ENCODE results near the gene GYS1. TPM values are rescaled to one million over a fixed set of nuclear protein-coding genes. Genes with fewer than 3 reads are reported as not detected.

GYS1 gene
- total RNA-seq, 2 experiments from 2014 or later = 55.1 to 56.3 TPM

DNA sequence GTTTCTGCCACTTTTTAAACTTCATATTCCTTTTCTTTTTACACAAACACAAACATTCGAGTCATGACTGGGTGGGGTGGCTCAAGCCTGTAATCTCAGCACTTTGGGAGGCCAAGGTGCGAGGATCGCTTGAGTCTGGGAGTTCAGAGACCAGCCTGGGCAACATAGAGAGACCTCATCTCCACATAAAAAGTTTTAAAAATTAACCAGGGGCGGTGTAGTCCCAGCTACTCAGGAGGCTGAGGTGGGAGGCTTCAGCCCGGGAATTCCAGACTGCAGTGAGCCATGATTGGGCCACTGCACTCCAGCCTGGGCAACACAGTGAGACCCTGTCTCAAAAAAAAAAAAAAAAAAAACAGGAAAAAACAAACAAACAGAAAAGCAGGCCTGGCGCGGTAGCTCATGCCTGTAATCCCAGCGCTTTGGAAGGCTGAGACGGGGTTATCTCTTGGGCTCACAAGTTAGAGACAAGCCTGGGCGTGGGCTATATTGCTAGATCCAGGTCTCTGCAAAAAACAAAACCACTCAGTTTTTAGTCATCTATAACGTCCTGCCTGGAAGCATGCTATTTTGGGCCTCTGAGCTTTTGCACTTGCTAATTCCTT lies 39.0 kb downstream of the GYS1 start:
- Mint-ChIP-seq H3K4me1 (peaks cover 39% of the 10 kb centered on the region), H3K36me3 (ENCODE audit: low read depth) (peaks cover 34% of the 10 kb centered on the region), H3K9me3 (no peaks in the 10 kb centered on the region), H3K27me3 (no peaks in the 10 kb centered on the region), H3K4me3 (peak overlapping the region; percentile 78), H3K27ac (peak overlapping the region; percentile 84)
- POLR2A ChIA-PET = interaction anchor here (0.6 to 5.3 kb wide), 10 partner anchors 8 to 158 kb away, joined by 3 to 38 read pairs (median 6); partner anchors contain the start of genes DHDH, FTL, GYS1 and NUCB1
- CTCF ChIA-PET = interaction anchor here (0.6 to 4.1 kb wide), 7 partner anchors 10 to 159 kb away, joined by 3 to 30 read pairs (median 5); partner anchors contain the start of genes GYS1 and RUVBL2
- no peak for DNase-seq

GRCh38 chr19:48953141-48953540 lies 40.0 kb downstream of the GYS1 start:
- Mint-ChIP-seq H3K4me1 (peaks cover 32% of the 10 kb centered on the region), H3K27ac (no peak overlapping the region), H3K9me3 (peaks cover 3% of the 10 kb centered on the region), H3K27me3 (no peaks in the 10 kb centered on the region), H3K4me3 (no peak overlapping the region), H3K36me3 (ENCODE audit: low read depth) (peaks cover 26% of the 10 kb centered on the region)
- DNase-seq = no peak
- POLR2A ChIA-PET = interaction anchor here (0.7 to 5.3 kb wide), 6 partner anchors 9 to 81 kb away, joined by 3 to 38 read pairs (median 11); partner anchors contain the start of genes DHDH, FTL, GYS1 and PPP1R15A
- CTCF ChIA-PET = interaction anchor here (0.6 to 4.1 kb wide), 7 partner anchors 13 to 526 kb away, joined by 3 to 30 read pairs (median 5); partner anchors contain the start of genes GYS1 and RUVBL2

DNA sequence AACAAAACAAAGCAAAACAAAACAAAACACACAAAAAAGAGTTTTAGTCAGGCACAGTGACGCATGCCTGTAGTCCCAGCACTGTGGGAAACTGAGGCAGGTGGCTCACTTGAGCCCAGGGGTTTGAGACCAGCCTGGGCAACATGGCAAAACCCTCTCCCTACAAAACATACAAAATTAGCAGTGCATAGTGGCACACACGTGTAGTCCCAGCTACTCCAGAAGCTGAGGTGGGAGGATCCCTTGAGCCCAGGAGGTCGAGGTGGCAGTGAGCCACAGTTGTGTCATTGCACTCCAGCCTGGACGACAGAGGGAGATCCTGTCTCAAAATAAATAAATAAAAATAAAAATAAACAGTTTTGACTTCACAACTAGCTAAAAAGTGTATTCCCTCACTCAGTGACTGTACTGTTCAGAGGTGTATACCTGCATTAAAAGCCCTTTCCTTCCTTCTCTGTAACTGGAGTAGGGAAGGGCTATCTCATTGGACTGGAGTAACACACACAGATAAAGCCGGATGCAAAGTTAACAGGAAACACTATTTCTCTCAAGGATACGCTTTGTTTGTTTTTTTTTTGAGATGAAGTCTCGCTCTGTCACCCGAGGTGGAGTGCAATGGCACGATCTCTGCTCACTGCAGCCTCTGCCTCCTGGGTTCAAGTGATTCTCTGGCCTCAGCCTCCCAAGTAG lies 42.1 kb downstream of the GYS1 start:
- CTCF ChIA-PET = interaction anchor here (0.6 to 4.1 kb wide), 4 partner anchors 15 to 156 kb away, joined by 3 to 30 read pairs (median 6); partner anchors contain the start of genes GYS1 and RUVBL2

GRCh38 chr19:48950159-48950558 lies 43.0 kb downstream of the GYS1 start:
- no peaks in the 10 kb centered on the region for H3K27me3 Mint-ChIP-seq
- ChIA-PET POLR2A (interaction anchor here (1.1 kb wide), 1 partner anchor 68 kb away, joined by 3 read pairs; no protein-coding TSS in a partner anchor), CTCF (interaction anchor here (0.6 kb wide), 1 partner anchor 14 kb away, joined by 4 read pairs; no protein-coding TSS in a partner anchor)
- DNase-seq = no peak
- no peak overlapping the region for H3K27ac Mint-ChIP-seq
- peaks cover 3% of the 10 kb centered on the region for H3K36me3 Mint-ChIP-seq (ENCODE audit: low read depth)
- H3K4me1 Mint-ChIP-seq = peaks cover 8% of the 10 kb centered on the region
- H3K9me3 Mint-ChIP-seq = peaks cover 9% of the 10 kb centered on the region
- no peak overlapping the region for H3K4me3 Mint-ChIP-seq

More for the DNA sequence above, 42.1 kb downstream of the GYS1 start:
- Mint-ChIP-seq H3K27me3 (no peaks in the 10 kb centered on the region), H3K4me1 (peaks cover 16% of the 10 kb centered on the region), H3K36me3 (ENCODE audit: low read depth) (peaks cover 11% of the 10 kb centered on the region), H3K9me3 (peaks cover 9% of the 10 kb centered on the region), H3K27ac (no peak overlapping the region), H3K4me3 (no peak overlapping the region)
- POLR2A ChIA-PET = interaction anchor here (0.8 to 5.3 kb wide), 5 partner anchors 11 to 79 kb away, joined by 3 to 38 read pairs (median 4); partner anchors contain the start of genes DHDH, FTL and PPP1R15A
- DNase-seq = no peak

GRCh38 chr19:48947258-48947542 lies 45.9 kb downstream of the GYS1 start:
- CTCF ChIA-PET = no interaction called here

GRCh38 chr19:48946463-48947257 lies 46.4 kb downstream of the GYS1 start:
- POLR2A ChIA-PET = no interaction called here
- CTCF ChIA-PET = no interaction called here

More at GRCh38 chr19:48947258-48947542, 45.9 kb downstream of the GYS1 start:
- H3K9me3 Mint-ChIP-seq = peaks cover 9% of the 10 kb centered on the region
- H3K27me3 Mint-ChIP-seq = no peaks in the 10 kb centered on the region
- no peak for DNase-seq
- H3K36me3 Mint-ChIP-seq (ENCODE audit: low read depth) = peaks cover 3% of the 10 kb centered on the region
- POLR2A ChIA-PET = no interaction called here
- no peak overlapping the region for H3K4me3 Mint-ChIP-seq
- no peaks in the 10 kb centered on the region for H3K4me1 Mint-ChIP-seq
- H3K27ac Mint-ChIP-seq = no peak overlapping the region

DNA sequence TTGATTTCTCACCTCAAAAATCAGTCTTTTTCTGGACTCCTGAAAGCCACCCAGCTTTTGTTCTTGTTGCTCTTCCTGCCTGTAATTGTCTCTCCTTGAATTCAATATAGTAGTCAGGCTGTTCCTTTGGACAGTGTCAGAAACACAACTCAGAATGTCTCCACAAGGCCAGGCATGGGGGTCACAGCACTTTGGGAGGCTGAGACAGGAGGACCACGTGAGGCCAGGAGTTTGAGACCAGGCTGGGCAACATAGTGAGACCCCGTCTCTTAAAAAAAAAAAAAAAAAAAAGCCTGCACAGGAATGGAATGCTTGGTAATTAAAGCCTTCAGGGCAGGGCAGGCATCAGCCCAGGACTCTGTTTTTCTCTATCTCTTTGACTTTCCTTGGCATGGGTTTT lies 47.3 kb downstream of the GYS1 start:
- ChIA-PET POLR2A (no interaction called here), CTCF (no interaction called here)
- H3K27ac Mint-ChIP-seq = no peak overlapping the region
- DNase-seq = no peak
- peaks cover 8% of the 10 kb centered on the region for H3K36me3 Mint-ChIP-seq (ENCODE audit: low read depth)
- no peak overlapping the region for H3K4me3 Mint-ChIP-seq
- H3K27me3 Mint-ChIP-seq = no peaks in the 10 kb centered on the region
- no peaks in the 10 kb centered on the region for H3K4me1 Mint-ChIP-seq
- peaks cover 9% of the 10 kb centered on the region for H3K9me3 Mint-ChIP-seq

More at GRCh38 chr19:48946463-48947257, 46.4 kb downstream of the GYS1 start:
- no peak overlapping the region for H3K27ac Mint-ChIP-seq
- H3K27me3 Mint-ChIP-seq = no peaks in the 10 kb centered on the region
- no peaks in the 10 kb centered on the region for H3K4me1 Mint-ChIP-seq
- H3K36me3 Mint-ChIP-seq (ENCODE audit: low read depth) = peaks cover 3% of the 10 kb centered on the region
- no peak overlapping the region for H3K4me3 Mint-ChIP-seq
- peaks cover 9% of the 10 kb centered on the region for H3K9me3 Mint-ChIP-seq
- no peak for DNase-seq

GRCh38 chr19:48945415-48945814 lies 47.7 kb downstream of the GYS1 start:
- H3K36me3 Mint-ChIP-seq (ENCODE audit: low read depth) = peaks cover 8% of the 10 kb centered on the region
- ChIA-PET POLR2A (no interaction called here), CTCF (no interaction called here)
- no peaks in the 10 kb centered on the region for H3K27me3 Mint-ChIP-seq
- no peak overlapping the region for H3K27ac Mint-ChIP-seq
- no peak for DNase-seq
- H3K9me3 Mint-ChIP-seq = peaks cover 11% of the 10 kb centered on the region
- H3K4me3 Mint-ChIP-seq = no peak overlapping the region
- no peaks in the 10 kb centered on the region for H3K4me1 Mint-ChIP-seq

DNA sequence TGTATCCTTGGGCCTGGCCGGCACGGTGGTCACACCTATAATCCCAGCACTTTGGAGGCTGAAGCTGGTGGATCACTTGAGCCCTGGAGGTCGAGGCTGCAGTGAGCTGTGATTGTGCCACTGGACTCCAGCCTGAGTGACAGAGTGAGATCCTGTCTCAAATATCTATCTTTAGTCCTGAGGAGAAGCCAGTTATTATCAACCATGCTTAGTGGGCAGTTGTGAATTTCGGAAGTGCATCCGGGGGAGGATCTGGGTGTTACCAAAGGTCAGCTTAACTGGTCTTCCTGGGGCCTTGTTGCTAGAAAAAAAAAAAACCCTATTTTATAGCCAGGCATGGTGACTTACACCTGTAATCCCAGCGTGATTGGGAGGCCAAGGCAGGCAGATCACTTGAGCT lies 50.0 kb downstream of the GYS1 start:
- H3K4me1 Mint-ChIP-seq = no peaks in the 10 kb centered on the region
- POLR2A ChIA-PET = interaction anchor here (0.7 kb wide), 1 partner anchor 69 kb away, joined by 4 read pairs; no protein-coding TSS in a partner anchor

GRCh38 chr19:48940902-48941301 lies 52.2 kb downstream of the GYS1 start:
- no peak for DNase-seq
- CTCF ChIA-PET = interaction anchor here (1.0 to 1.2 kb wide), 2 partner anchors 53 to 77 kb away, joined by 3 read pairs; partner anchors contain the start of gene RUVBL2
- no peak overlapping the region for H3K4me3 Mint-ChIP-seq
- no peak overlapping the region for H3K27ac Mint-ChIP-seq
- H3K36me3 Mint-ChIP-seq (ENCODE audit: low read depth) = peaks cover 8% of the 10 kb centered on the region
- POLR2A ChIA-PET = interaction anchor here (0.7 kb wide), 1 partner anchor 40 kb away, joined by 3 read pairs; no protein-coding TSS in a partner anchor
- peaks cover 2% of the 10 kb centered on the region for H3K9me3 Mint-ChIP-seq
- H3K4me1 Mint-ChIP-seq = peaks cover 2% of the 10 kb centered on the region
- no peaks in the 10 kb centered on the region for H3K27me3 Mint-ChIP-seq

More for the DNA sequence above, 50.0 kb downstream of the GYS1 start:
- H3K4me3 Mint-ChIP-seq = no peak overlapping the region
- H3K36me3 Mint-ChIP-seq (ENCODE audit: low read depth) = peaks cover 8% of the 10 kb centered on the region
- H3K9me3 Mint-ChIP-seq = peaks cover 8% of the 10 kb centered on the region
- DNase-seq = no peak
- CTCF ChIA-PET = interaction anchor here (1.4 to 1.5 kb wide), 2 partner anchors 11 to 256 kb away, joined by 5 to 6 read pairs; partner anchors contain the start of gene BAX
- H3K27me3 Mint-ChIP-seq = no peaks in the 10 kb centered on the region
- H3K27ac Mint-ChIP-seq = no peak overlapping the region

GRCh38 chr19:48938256-48938655 lies 54.9 kb downstream of the GYS1 start:
- no peak overlapping the region for H3K4me3 Mint-ChIP-seq
- H3K4me1 Mint-ChIP-seq = peaks cover 16% of the 10 kb centered on the region
- H3K27ac Mint-ChIP-seq = no peak overlapping the region
- H3K27me3 Mint-ChIP-seq = peaks cover 1% of the 10 kb centered on the region
- CTCF ChIA-PET = no interaction called here
- H3K9me3 Mint-ChIP-seq = peaks cover 2% of the 10 kb centered on the region
- peaks cover 8% of the 10 kb centered on the region for H3K36me3 Mint-ChIP-seq (ENCODE audit: low read depth)
- POLR2A ChIA-PET = no interaction called here
- DNase-seq = no peak

GRCh38 chr19:48935864-48936263 lies 57.2 kb downstream of the GYS1 start:
- H3K27ac Mint-ChIP-seq = no peak overlapping the region
- peaks cover 3% of the 10 kb centered on the region for H3K27me3 Mint-ChIP-seq
- H3K36me3 Mint-ChIP-seq (ENCODE audit: low read depth) = peaks cover 2% of the 10 kb centered on the region
- ChIA-PET CTCF (interaction anchor here (0.6 to 0.7 kb wide), 4 partner anchors 14 to 258 kb away, joined by 3 to 4 read pairs (median 3); no protein-coding TSS in a partner anchor), POLR2A (no interaction called here)
- DNase-seq = no peak
- H3K4me3 Mint-ChIP-seq = no peak overlapping the region
- H3K4me1 Mint-ChIP-seq = peaks cover 20% of the 10 kb centered on the region
- peaks cover 2% of the 10 kb centered on the region for H3K9me3 Mint-ChIP-seq

Measured in activated CD4-positive, alpha-beta memory T cell treated with anti-CD3 and anti-CD28 coated beads, Interleukin-2, amount 10 ng/mL, durations not matched to agents 7 days and 5 days (primary cell).